ENCODE measurements around the gene CRYBB2.
"Not testable (repeated sequence)": the region's sequence is repeated elsewhere in the genome, so short reads cannot be mapped to it uniquely, and the experiment has no call there.

Gene CRYBB2

DNA sequence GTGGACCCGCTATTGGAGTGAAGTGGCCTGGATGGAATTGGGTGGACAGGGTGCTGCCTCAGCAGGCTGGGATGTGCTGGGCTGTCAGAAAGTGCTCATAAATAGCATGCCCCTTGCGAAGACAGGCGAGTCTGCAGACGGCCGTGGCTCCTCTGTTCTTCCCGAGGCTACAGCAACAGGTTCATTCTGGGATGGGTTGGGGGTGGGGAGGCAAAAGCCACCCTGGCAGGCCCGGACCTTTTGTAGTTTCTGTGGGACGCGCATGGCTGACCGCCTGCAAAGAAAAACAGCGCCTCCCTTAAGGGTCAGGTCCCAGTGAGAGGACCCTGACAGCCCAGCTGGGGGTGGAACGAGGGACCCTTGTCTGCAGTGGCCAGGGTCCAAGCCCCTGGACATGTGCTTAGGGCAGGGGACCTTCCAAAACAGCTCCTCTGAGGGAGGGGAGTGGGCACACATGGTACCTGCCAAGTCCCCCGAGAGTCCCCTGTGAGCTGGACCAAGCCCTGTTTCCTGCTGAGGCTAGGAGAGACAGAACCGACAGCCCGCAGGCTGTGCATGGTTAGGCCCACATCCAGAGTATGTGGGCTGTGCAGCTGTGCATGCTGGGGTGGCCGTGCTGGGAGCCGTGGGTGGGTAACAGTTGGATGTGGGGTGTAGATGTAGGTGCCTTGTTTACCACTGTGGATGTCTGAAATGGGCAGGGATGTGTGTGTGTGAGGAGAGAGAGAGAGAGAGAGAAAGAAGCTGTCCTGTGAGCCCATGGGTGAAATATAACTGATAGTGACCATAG lies 19.5 kb upstream of the CRYBB2 start, which contains the start of gene CRYBB3:
Gene CRYBB3, plus strand, starts transcription at position 128 of the 790 bp plus-strand sequence. CDS start 1,539 bp downstream, outside the sequence.
- no peak for DNase-seq (ENCODE audit: low read depth in 2 of 2)

DNA sequence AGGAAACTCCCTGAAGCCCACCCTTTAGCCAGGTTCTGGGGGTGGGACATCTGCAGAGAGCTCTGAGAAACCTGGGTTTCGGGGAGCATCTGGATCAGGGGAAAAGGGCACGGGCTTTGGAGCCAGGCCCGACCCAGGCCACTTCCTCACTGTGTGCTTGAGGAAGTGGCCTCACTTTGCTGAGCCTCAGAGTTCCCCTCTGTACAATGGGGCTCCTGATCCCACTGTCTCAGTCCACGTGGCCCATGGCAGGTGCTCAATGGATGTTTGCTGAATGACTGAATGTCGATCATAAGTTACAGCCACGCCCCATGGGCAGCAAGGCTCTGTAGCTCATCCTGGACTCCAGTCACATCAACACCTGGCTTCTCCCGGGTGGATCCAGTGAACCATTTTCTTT lies 18.5 kb upstream of the CRYBB2 start:
- no peak for DNase-seq (ENCODE audit: low read depth in 2 of 2)

DNA sequence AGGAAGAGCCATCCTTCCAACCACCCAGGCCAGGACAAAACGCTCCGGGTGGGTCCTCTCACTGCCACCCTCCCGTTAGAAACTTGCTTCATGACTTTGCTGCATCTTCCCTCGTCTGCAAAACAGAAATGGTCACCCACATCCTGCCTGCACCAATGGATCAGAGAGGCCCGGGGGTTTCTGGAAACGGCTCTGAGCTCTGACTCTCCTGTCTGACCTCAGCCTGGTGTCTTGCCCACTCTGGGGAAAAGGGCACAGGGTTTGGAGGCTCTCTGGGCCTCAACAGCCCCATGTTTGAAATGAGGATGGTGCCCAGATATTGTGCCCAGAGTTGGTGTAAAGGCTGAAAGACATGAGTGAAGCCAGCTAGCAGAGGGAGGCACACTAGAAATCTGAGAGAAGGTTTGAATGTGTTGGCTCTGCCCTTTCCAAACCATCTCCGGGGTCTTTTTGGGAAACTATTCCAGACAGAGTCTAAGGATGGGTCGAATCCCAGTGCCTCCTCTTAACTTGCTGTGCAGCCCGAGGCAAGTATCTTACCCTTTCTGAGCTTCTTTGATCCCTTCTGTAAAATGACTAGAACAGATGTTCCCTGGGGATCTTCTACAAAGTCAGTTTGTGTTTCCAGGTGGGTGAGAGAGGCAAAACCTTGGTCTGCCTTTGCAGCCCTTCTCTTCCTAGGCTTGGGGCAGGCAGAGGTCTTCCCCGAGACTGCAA lies 17.7 kb upstream of the CRYBB2 start:
- no peak for DNase-seq (ENCODE audit: low read depth in 2 of 2)

GRCh38 chr22:25202290-25202921 lies 17.0 kb upstream of the CRYBB2 start:
- DNase-seq (ENCODE audit: low read depth in 2 of 2) = peak; percentile 38 to 41

DNA sequence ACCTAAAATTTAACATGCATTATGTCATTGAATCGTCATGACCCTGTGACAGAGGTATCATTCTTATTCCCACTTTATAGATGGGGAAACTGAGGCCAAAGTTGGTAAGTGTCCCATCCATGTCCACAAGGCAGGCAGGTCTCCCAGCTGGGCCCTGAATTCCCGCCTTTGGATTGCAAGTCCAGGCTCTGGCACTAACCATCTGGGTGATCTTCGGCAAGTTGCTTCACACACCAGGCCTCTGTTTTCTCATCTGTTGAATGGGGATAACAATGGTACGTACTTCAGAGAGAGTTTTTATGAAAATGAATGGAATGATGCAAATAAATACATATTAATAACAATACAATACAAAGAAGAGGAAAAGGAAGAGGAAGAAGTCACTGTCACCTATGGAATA lies 16.4 kb upstream of the CRYBB2 start:
- DNase-seq (ENCODE audit: low read depth in 2 of 2) = no peak

- not testable (repeated sequence) for DNase-seq (ENCODE audit: low read depth in 2 of 2)
These were observed 14.9 kb upstream of the CRYBB2 start for GRCh38 chr22:25204547-25204946.

DNA sequence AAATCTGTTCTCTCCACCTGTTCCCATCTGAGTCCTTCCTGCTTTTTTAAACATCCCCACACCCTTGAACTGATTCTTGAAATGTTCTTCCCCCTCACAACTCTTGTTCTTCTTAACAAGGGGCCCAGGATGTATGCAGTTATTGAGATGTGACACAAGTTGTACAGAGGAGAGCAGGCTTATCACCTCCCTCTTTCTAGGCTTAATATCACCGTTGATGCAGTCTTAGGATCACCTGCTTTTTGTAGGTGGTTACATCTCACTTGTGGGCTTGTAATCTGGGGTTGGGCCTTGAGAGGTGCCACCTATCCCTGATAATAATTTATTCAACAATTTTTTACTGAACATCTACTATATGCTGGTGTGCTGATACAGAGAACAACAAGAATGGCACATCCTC lies 13.6 kb upstream of the CRYBB2 start:
- DNase-seq (ENCODE audit: low read depth in 2 of 2) = no peak

DNA sequence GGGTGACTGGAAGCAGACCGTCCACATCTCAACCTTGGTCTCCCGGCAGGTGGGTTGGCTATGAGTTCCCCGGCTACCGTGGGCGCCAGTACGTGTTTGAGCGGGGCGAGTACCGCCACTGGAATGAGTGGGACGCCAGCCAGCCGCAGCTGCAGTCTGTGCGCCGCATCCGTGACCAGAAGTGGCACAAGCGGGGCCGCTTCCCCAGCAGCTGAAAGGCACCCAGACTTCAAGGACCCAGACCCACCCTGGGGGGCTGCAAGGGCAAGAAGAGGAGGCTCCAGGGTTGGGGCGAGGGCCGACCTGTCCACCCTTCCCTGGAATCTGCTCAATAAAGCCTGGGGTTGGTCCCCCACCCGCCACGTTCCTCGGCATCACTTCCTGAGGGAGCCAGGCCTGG lies 12.4 kb upstream of the CRYBB2 start:
- DNase-seq (ENCODE audit: low read depth in 2 of 2) = no peak

GRCh38 chr22:25207553-25208157 lies 11.8 kb upstream of the CRYBB2 start:
- DNase-seq (ENCODE audit: low read depth in 2 of 2) = no peak

DNA sequence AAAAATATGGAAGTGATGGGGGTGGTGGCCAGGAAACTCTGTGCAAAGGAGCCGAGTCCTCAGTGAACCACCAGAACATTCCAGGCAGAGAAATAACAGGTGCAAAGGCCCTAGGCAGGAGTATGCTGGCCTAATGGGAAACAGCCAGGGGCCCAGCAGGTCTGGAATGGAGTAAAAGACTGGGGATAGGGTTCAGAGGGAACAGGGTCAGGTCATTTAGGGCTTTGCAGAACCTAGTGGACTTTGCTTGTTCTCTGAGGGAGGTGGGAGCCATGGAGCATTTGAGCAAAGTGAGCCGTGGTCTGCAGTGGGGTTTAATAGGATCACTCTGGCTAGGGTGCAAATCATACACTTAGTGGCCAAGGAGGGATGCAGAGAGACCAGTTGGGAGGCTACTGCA lies 11.1 kb upstream of the CRYBB2 start:
- DNase-seq (ENCODE audit: low read depth in 2 of 2) = no peak

- DNase-seq (ENCODE audit: low read depth in 2 of 2) = no peak
These were observed 10.5 kb upstream of the CRYBB2 start for GRCh38 chr22:25208743-25209505.

DNA sequence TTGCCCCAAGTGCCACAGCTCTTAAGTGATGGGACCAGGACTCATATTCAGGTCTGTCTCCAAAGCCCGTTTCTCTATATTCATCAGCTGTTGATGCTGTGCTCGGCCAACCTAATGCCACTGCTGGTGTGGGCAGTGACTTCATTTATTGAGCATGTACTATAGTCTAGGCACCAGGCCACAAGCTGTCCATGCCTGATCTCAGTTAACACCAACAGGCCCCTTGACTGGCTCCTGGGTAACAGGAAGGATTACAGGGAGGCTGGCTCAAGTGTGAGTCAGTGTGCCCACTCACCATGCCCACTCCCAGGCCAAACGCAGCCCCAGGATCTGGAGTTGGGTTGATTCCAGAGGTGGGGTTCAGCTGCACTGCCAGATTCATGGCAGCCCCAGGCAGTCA lies 8.6 kb upstream of the CRYBB2 start:
- no peak for DNase-seq (ENCODE audit: low read depth in 2 of 2)

- no peak for DNase-seq (ENCODE audit: low read depth in 2 of 2)
These were observed 7.1 kb upstream of the CRYBB2 start for GRCh38 chr22:25212337-25212736.

GRCh38 chr22:25213221-25213620 lies 6.2 kb upstream of the CRYBB2 start:
- no peak for DNase-seq (ENCODE audit: low read depth in 2 of 2)

GRCh38 chr22:25216230-25216629 lies 3.2 kb upstream of the CRYBB2 start:
- DNase-seq (ENCODE audit: low read depth in 2 of 2) = no peak

- DNase-seq (ENCODE audit: low read depth in 2 of 2) = no peak
These were observed 556 bp downstream of the CRYBB2 start for GRCh38 chr22:25219948-25220442.

DNA sequence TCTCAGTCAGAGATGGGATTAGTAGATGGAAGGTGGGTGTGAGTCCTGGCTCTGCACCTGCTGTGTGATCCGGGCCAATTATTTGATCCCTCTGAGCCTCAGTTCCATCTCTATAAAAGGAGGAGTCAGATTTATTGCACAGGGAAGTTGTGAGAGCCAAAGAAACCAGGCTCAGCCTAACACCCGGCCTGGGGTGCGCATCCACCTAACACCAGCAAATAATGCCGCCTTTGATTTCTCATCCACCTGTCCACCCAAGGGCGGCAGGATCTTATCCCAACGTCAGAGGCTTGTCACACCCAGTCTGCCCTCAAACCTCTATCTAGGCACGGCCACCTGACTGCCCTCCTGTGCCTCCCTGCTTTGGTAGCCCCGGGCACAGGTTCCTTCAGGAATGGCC lies 2.4 kb downstream of the CRYBB2 start:
- DNase-seq (ENCODE audit: low read depth in 2 of 2) = no peak

DNA sequence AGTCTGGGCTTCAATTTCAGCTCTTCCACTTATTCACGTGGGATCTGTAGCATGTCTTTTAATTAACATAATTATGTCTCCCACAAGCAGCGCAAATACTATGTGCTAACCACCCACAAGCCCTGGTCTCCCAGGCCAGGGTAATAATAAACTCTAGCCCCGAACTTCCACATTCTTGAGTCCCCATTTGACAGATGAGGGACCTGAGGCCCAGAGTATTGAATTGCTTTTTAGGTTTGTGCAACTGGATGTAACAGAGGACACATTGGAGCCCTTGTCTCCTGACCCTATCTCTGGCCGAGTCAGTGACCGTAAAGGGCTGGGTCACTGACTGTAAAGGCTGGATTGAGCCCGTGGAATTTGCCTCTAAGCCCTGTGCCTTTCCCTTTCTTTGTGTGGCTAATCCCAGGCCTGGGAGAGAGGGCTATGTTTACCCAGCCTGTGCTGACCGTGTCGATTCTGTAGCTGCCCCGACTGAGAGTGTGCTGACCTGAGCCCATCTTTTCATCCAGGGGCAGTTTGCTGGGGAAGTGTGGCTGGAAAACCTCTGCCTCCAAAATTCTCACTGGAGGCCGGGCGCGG lies 3.9 kb downstream of the CRYBB2 start:
- DNase-seq (ENCODE audit: low read depth in 2 of 2) = no peak

DNA sequence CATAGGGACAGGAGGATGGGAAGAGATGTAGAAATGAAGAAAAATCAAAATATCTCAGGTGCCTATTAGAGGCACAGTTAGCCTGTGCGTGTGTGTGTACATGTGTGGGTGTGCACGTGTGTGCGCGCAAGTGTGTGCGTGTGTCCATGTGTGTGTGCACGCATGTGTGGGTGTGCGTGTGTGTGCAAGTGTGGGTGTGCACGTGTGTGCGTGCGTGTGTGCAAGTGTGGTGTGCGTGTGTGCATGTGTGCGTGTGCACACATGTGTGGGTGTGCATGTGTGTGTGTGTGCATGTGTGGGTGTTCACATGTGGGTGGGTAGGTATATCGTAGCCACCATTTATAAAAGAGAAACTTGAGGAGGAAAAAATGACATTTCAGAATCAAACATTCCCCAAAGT lies 9.4 kb downstream of the CRYBB2 start:
- no peak for DNase-seq (ENCODE audit: low read depth in 2 of 2)

GRCh38 chr22:25230760-25231159 lies 11.3 kb downstream of the CRYBB2 start:
- DNase-seq (ENCODE audit: low read depth in 2 of 2) = not testable (repeated sequence)

DNA sequence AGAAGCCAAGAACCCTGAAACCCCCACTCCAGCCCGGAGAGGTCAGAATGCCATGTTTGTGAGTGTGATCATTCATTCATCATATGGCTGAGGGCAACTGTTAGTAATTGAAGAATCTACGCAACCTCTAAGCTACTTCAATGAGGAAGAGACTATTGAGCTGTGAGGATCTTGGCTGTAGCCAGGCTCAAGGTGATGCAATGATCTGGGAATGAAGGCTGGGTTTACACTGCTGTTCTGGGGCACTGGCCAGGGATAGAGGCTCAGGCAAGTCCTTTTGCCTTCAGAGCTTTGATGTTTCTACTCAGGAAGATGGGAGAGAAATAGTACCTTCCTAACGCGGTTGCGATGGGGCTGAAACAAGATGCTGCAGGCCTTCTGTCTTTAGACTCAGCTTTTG lies 12.9 kb downstream of the CRYBB2 start:
- no peak for DNase-seq (ENCODE audit: low read depth in 2 of 2)

Data from stimulated activated CD4-positive, alpha-beta T cell treated with anti-CD3 and anti-CD28 coated beads, Interleukin-4, amount 100 ng/mL, for 48 hours (primary cell).